Measurements from ENCODE around the gene SKIC3.

The SKIC3 gene

DNA sequence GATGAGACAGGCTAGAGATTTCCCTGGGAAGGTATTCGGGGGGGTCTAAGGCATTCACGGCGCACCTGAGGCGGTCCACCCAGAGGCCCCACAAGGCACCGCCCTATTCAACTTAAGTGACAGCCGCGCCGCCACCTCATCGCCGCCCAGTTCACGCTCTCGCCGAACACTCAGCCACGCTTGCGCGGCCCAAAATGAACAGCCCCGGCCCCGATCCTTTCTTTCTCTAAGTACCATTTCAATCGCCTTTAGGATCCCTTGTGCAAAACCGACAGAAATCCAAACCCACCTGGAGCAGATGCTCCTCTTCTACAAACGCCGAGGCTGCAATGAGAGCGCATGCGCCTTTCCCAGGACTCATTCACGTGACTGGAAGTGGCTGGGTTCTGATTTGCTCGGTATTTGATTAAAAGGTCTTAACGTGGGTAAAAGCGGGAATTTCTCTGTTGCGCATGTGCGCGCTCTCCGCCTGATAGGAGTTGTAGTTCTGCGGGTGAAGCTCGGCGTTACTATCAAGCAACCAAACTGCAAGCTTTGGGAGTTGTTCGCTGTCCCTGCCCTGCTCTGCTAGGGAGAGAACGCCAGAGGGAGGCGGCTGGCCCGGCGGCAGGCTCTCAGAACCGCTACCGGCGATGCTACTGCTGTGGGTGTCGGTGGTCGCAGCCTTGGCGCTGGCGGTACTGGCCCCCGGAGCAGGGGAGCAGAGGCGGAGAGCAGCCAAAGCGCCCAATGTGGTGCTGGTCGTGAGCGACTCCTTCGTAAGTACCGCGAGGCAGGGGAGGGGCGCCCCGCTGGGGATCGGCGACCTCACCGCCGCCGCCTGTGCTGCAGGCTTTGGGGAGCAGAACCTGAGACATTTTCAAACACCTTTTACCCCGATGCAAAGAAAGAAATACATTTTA lies at the start of gene SKIC3, which contains the start of gene ARSK:
TSS of gene SKIC3 (minus strand) at position 331 of the 902 bp plus-strand sequence. CDS start 7,827 bp downstream, outside the sequence.
TSS of gene ARSK (plus strand) at position 455 of the 902 bp plus-strand sequence. CDS start at position 633, 178 bp downstream.
- H3K4me1 Mint-ChIP-seq = peaks cover 42% of the 10 kb centered on the region
- peak; percentile 93 for DNase-seq

DNA sequence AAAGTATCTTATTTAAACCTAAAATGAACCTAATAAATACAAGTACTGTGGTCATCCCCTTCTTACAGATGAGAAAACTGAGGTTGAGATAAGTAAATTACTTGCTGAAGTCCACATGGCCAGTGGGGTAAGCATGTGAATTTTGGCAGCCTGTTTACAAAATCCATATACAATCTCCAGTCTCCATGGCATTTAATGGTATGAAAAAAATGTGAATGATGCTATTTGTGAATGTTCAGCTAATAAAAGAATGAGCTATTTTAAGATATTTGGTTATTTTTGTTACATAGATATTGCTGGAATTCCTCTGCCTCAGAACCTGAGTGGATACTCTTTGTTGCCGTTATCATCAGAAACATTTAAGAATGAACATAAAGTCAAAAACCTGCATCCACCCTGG lies 45.8 kb upstream of the SKIC3 start:
- no peaks in the 10 kb centered on the region for H3K4me1 Mint-ChIP-seq
- peaks cover 8% of the 10 kb centered on the region for H3K36me3 Mint-ChIP-seq
- H3K27ac Mint-ChIP-seq = no peak overlapping the region
- H3K4me3 Mint-ChIP-seq = no peak overlapping the region
- DNase-seq = no peak
- no peaks in the 10 kb centered on the region for H3K9me3 Mint-ChIP-seq
- no peaks in the 10 kb centered on the region for H3K27me3 Mint-ChIP-seq
- CTCF ChIA-PET = no interaction called here

More for the DNA sequence above, at the start of gene SKIC3, which contains the start of gene ARSK:
- CTCF ChIA-PET = interaction anchor here (0.7 to 1.0 kb wide), 4 partner anchors 14 to 92 kb away, joined by 3 to 4 read pairs (median 4); partner anchors contain the start of gene RFESD
- Mint-ChIP-seq H3K27ac (peak within 1 kb of the TSS; percentile 91), H3K9me3 (no peaks in the 10 kb centered on the region), H3K36me3 (peaks cover 21% of the 10 kb centered on the region), H3K27me3 (no peaks in the 10 kb centered on the region), H3K4me3 (peak within 1 kb of the TSS; percentile 87)

DNA sequence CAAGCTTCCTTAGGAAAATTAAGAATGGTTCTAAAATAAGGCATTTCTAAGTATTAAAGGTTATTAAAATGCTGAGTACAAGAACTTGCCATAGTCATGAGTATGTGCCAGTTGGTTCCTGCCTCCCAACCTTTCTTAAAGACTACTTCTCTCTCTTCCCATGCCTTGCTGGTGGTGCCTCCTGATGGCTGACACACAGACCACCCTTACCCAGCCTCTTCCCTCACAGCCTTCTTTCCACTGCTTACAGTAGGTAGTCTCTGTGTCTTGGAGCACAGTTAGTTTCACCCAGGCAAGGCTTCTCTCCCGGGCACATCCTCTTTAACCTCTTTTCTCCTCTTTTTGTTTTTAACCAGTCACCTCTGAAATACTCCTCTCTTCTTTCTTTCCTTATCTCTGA lies 44.5 kb upstream of the SKIC3 start:
- CTCF ChIA-PET = no interaction called here
- Mint-ChIP-seq H3K4me3 (no peak overlapping the region), H3K27ac (no peak overlapping the region)

DNA sequence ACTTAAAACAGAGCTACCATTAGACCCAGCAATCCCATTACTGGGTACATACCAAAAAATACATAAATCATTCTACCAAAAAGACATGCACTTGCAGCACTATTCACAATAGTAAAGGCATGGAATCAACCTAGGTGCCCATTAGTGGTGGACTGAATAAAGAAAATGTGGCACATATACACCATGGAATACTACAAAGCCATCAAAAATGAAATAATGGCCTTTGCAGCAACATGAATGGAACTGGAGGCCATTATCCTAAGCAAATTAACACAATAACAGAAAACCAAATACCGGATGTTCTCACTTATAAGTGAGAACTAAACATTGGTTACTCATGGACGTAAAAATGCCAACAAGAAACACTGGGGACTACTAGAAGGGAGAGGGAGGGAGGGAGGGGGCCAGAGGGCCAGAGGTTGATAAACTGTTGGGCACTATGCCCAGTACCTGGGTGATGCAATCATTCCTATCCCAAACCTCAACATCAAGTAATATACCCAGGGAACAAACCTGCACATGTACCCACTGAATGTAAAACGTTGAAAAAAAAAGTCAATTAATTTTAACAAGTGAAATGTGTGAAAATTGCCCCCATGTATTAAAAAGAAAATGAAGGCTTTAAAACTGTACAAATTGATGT lies 40.6 kb upstream of the SKIC3 start:
- peaks cover 4% of the 10 kb centered on the region for H3K36me3 Mint-ChIP-seq
- H3K27ac Mint-ChIP-seq = no peak overlapping the region
- peaks cover 21% of the 10 kb centered on the region for H3K4me1 Mint-ChIP-seq
- no peaks in the 10 kb centered on the region for H3K9me3 Mint-ChIP-seq
- CTCF ChIA-PET = interaction anchor here (1.2 kb wide), 1 partner anchor 27 kb away, joined by 3 read pairs; no protein-coding TSS in a partner anchor
- no peaks in the 10 kb centered on the region for H3K27me3 Mint-ChIP-seq
- DNase-seq = no peak
- H3K4me3 Mint-ChIP-seq = no peak overlapping the region

More for the DNA sequence above, 44.5 kb upstream of the SKIC3 start:
- no peak for DNase-seq
- no peaks in the 10 kb centered on the region for H3K27me3 Mint-ChIP-seq
- H3K36me3 Mint-ChIP-seq = peaks cover 6% of the 10 kb centered on the region
- H3K9me3 Mint-ChIP-seq = no peaks in the 10 kb centered on the region
- no peaks in the 10 kb centered on the region for H3K4me1 Mint-ChIP-seq

DNA sequence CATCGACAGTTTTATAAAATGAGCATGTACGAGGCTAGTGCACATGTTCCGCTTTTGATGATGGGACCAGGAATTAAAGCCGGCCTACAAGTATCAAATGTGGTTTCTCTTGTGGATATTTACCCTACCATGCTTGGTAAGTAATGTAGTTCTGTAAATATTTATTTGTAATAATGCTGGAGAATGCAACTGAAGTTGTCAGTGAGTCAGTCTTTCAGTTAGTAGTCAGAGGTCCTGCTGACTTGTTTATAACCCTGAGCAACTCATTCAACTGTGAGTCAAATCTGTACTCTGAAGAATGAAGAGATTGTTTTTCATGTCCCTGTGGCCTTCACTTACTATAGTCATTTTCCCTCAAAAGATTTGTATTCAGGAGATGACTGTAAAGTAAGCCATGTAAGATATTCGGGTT lies 36.7 kb upstream of the SKIC3 start:
- no peaks in the 10 kb centered on the region for H3K27me3 Mint-ChIP-seq
- no peak overlapping the region for H3K27ac Mint-ChIP-seq
- peaks cover 4% of the 10 kb centered on the region for H3K36me3 Mint-ChIP-seq
- CTCF ChIA-PET = no interaction called here
- peaks cover 26% of the 10 kb centered on the region for H3K4me1 Mint-ChIP-seq
- H3K9me3 Mint-ChIP-seq = no peaks in the 10 kb centered on the region
- H3K4me3 Mint-ChIP-seq = no peak overlapping the region
- DNase-seq = no peak

DNA sequence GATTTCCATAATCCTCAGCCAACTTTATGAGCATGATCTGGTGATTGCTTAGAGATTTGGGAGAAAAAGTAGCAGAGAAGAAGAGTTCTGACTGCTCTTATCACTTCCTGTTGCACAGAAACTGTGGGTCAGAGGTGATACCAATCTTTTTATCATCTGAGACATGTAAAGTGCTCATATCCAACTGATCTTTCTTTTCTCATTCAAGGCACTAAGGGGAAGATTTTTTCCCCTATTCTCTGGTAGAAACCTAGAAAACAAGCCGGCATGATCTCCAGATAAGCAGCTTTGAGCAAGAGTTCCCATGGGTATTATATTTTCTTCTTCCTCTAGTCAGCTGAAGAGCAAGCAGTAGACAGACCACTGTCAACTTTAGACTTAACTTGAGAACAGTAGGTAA lies 36.1 kb upstream of the SKIC3 start:
- no peak for DNase-seq
- H3K9me3 Mint-ChIP-seq = no peaks in the 10 kb centered on the region
- CTCF ChIA-PET = no interaction called here
- no peak overlapping the region for H3K4me3 Mint-ChIP-seq
- no peak overlapping the region for H3K27ac Mint-ChIP-seq
- peaks cover 5% of the 10 kb centered on the region for H3K36me3 Mint-ChIP-seq
- no peaks in the 10 kb centered on the region for H3K27me3 Mint-ChIP-seq
- peaks cover 26% of the 10 kb centered on the region for H3K4me1 Mint-ChIP-seq

DNA sequence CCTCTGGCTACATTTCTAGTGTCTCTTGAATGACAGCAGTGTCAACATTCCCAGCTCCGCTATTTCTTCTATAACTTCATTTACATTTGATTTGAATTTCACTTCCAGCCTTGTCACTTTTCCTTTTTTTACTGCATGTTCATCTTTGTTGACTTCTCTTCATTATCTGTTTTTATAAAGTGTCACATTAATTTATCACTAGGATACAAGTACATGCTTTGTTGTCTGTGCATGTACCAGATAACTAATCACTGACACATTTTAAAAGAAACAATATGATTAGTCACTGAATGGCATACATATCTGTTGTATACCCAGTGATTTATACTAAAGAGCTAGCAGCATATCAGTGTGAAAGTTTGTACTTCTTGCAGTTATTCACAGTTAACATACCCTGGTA lies 29.2 kb upstream of the SKIC3 start:
- H3K27me3 Mint-ChIP-seq = no peaks in the 10 kb centered on the region
- no peak for DNase-seq
- no peaks in the 10 kb centered on the region for H3K9me3 Mint-ChIP-seq
- peaks cover 4% of the 10 kb centered on the region for H3K36me3 Mint-ChIP-seq
- no peaks in the 10 kb centered on the region for H3K4me1 Mint-ChIP-seq
- no peak overlapping the region for H3K4me3 Mint-ChIP-seq
- no peak overlapping the region for H3K27ac Mint-ChIP-seq
- CTCF ChIA-PET = no interaction called here

DNA sequence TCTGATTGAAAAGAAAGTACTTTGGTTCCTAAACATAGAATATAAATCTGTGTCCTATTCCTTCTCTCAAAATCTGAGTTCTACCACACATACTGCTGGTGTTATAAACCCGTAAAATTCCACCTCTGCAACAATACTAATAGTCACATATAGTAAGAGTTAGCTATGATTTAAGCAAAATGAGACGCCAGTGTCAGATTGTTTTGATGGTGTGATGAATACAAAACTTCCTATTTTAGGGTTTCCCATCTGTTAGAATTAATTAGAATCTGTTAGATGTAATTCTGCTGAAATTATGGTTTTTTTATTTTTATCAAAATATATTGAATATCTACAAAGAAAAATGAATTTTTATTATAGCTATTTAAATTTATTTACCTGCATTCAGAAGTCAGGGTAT lies 26.8 kb upstream of the SKIC3 start:
- Mint-ChIP-seq H3K4me3 (no peak overlapping the region), H3K4me1 (no peaks in the 10 kb centered on the region), H3K27me3 (no peaks in the 10 kb centered on the region), H3K27ac (no peak overlapping the region), H3K36me3 (peaks cover 6% of the 10 kb centered on the region), H3K9me3 (no peaks in the 10 kb centered on the region)
- DNase-seq = no peak
- CTCF ChIA-PET = no interaction called here

DNA sequence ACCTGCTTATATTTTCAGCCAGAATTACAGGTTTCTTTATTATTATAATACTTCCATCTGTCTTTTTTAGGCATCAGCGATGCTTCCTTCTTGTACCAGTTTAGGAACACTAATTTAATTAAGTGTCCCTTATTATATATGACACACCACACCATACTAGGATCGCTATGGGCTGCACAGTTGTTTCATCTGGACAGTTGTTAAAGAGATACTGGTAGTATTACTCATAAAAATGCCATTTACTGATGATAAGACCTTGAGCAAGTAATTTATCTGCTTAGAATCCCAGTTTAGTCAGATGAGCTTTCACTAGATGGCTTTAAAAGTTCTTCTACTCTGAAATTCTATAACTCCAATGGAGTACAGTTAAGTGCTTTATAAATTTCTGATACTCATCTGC lies 17.2 kb upstream of the SKIC3 start:
- Mint-ChIP-seq H3K27me3 (no peaks in the 10 kb centered on the region), H3K36me3 (peaks cover 15% of the 10 kb centered on the region), H3K27ac (no peak overlapping the region), H3K4me3 (no peak overlapping the region), H3K4me1 (no peaks in the 10 kb centered on the region), H3K9me3 (no peaks in the 10 kb centered on the region)
- CTCF ChIA-PET = no interaction called here
- DNase-seq = no peak

DNA sequence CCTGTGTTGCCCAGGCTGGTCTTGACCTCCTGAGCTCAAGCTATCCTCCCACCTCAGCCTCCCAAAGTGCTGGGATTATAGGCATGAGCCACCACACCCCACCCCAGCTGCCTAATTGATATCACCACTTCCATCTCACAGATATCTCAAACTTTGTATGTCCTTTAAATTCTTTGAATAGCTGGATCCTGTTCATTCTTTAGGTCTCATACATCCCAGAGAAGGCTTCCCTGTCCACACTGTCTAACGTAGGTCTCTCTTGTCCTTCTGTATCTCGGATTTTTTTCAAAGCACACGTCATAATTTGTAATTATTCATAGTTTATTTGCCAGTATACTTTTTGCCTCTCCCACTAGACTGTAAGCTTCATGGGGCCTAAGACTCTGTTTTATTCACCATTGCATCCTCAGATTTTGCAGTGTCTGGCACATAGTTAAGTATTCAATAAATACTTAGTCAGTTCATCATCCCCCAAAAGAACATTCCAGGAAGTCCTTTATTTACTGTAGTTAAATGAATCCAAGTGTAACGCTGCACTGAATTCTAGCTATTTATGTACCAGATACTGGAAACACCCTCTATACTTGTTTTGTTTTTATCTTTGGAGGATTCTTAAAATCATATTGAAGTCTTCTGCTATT lies 10.6 kb upstream of the SKIC3 start:
- peaks cover 4% of the 10 kb centered on the region for H3K27me3 Mint-ChIP-seq

DNA sequence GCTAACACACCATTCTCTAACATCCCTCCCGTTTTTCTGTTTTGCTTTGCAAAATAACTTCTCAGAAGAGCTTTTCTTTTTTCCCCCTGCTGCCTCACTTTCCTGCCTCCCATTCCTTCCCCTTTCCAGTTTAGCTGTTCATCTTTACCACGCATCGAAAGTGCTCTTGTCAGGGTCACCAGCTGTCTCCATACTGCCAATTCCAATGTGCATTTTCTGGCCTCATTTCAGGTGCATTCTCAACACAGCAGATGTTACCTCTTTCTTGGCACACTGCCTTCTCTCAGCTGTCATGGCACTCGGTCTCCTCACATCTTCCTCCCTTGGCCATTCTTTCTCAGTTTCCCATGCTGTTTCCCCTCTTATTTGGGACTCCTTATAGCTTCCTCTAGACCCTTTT lies 9.7 kb upstream of the SKIC3 start:
- CTCF ChIA-PET = interaction anchor here (1.2 kb wide), 1 partner anchor 9 kb away, joined by 3 read pairs; no protein-coding TSS in a partner anchor
- peaks cover 4% of the 10 kb centered on the region for H3K27me3 Mint-ChIP-seq
- no peaks in the 10 kb centered on the region for H3K9me3 Mint-ChIP-seq
- H3K4me3 Mint-ChIP-seq = no peak overlapping the region
- no peaks in the 10 kb centered on the region for H3K4me1 Mint-ChIP-seq
- no peak overlapping the region for H3K27ac Mint-ChIP-seq
- peaks cover 6% of the 10 kb centered on the region for H3K36me3 Mint-ChIP-seq
- DNase-seq = no peak

More for the DNA sequence above, 10.6 kb upstream of the SKIC3 start:
- Mint-ChIP-seq H3K36me3 (peaks cover 6% of the 10 kb centered on the region), H3K4me3 (no peak overlapping the region), H3K9me3 (no peaks in the 10 kb centered on the region), H3K4me1 (no peaks in the 10 kb centered on the region), H3K27ac (no peak overlapping the region)
- CTCF ChIA-PET = interaction anchor here (1.2 kb wide), 1 partner anchor 8 kb away, joined by 3 read pairs; no protein-coding TSS in a partner anchor
- no peak for DNase-seq

DNA sequence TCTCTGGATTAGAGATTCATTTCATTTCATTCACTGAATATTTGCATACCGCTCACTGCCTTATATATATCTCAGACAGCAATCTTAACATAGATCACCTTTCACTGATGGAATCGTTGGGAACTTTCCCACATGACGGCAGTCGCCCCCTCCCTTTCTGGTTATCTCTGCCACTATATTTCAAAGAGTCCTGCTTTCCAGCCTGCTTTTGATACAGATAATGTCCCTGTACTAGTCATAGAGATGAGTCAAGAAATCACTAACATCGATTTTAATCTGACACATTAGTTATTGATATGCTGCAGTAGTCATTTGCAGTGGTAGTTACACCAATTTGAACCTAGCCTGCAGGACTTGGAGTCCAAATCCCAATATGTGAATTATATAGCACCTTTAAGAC lies 8.6 kb upstream of the SKIC3 start:
- Mint-ChIP-seq H3K27ac (no peak overlapping the region), H3K27me3 (peaks cover 4% of the 10 kb centered on the region), H3K9me3 (no peaks in the 10 kb centered on the region), H3K36me3 (peaks cover 6% of the 10 kb centered on the region), H3K4me3 (no peak overlapping the region), H3K4me1 (no peaks in the 10 kb centered on the region)
- CTCF ChIA-PET = no interaction called here
- no peak for DNase-seq

DNA sequence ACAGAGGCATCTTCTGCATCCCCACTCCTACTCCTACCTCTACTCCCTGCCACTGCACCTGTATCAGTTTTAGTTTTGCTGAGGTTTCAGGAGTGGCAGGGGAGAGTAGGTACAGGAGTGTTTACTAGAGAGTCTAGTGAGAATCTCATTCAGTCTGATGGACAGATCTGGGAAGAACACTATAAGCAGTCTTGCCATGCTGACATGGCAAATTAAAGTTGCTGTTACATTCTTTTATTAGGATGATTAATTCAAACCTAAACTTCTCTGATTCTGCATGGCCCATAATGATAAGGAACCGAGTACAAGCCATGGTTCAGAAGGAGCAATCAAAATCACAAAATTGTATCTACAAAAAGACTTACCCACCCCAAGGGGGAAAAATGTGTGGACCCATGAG lies 7.5 kb upstream of the SKIC3 start:
- no peaks in the 10 kb centered on the region for H3K9me3 Mint-ChIP-seq
- H3K36me3 Mint-ChIP-seq = peaks cover 9% of the 10 kb centered on the region
- H3K27ac Mint-ChIP-seq = no peak overlapping the region
- no peak overlapping the region for H3K4me3 Mint-ChIP-seq
- H3K27me3 Mint-ChIP-seq = peaks cover 4% of the 10 kb centered on the region
- DNase-seq = no peak
- H3K4me1 Mint-ChIP-seq = peaks cover 2% of the 10 kb centered on the region
- CTCF ChIA-PET = no interaction called here

DNA sequence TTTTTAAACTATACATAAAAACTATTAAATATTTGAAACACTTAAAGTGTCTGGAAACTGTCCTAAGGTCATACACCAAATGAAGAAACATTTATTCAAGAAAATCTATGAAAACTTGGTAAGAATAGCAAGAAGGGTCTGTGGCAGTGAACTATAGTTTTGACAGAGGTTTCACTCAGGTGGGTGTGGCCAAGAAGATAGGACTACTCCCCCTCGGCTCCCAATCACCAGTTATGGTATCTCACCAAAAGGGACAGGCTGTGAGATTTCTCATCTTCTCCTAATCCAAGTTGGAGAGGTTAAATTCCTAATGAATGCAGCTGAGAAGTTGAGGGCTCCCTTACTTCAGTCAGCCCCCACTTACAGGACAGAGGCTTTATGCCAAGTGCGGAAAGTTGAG lies 3.1 kb upstream of the SKIC3 start:
- H3K27ac Mint-ChIP-seq = no peak overlapping the region
- peaks cover 8% of the 10 kb centered on the region for H3K36me3 Mint-ChIP-seq
- no peaks in the 10 kb centered on the region for H3K9me3 Mint-ChIP-seq
- no peak overlapping the region for H3K4me3 Mint-ChIP-seq
- no peaks in the 10 kb centered on the region for H3K27me3 Mint-ChIP-seq
- DNase-seq = no peak
- CTCF ChIA-PET = no interaction called here
- H3K4me1 Mint-ChIP-seq = peaks cover 26% of the 10 kb centered on the region
